H1 (cell line): ENCODE data around the gene TRIM44. TPM values are rescaled to one million over a fixed set of nuclear protein-coding genes. Genes with fewer than 3 reads are reported as not detected.

Experiments used
- CTCF ChIA-PET: fragments of 300-600 bp; sonication (Branson Sonifier 250); formaldehyde crosslinking; loops from one replicate; lab custom pipeline; 2021; ENCODE audit not compliant: partially characterized antibody; lab: Charles Lee
- POLR2A ChIA-PET: fragments of 300-600 bp; sonication (Branson Sonifier 250); formaldehyde crosslinking; loops from one replicate; lab custom pipeline; 2021; ENCODE audit warnings: inconsistent platforms; ENCODE audit not compliant: partially characterized antibody; lab: Charles Lee
- DNase-seq, 2 experiments: peaks; one replicate each; pipeline versions ENCODE4 v3.0.0 to v3.0.0-alpha.2; 2010 to 2022; ENCODE audit warnings: low spot score in 2 of 2, low read depth in 1 of 2, mixed read lengths in 1 of 2
- FAIRE-seq: peaks from 2 replicates; lab custom pipeline; 2011; peaks lifted over from hg19 to GRCh38; lab: Jason Lieb, UNC
- H2AFZ ChIP-seq: 2 replicates; pipeline ENCODE4 v1.8.1; 2012; ENCODE audit warnings: low read length, inconsistent platforms
- H2AK5ac ChIP-seq: 2 replicates; pipeline ENCODE4 v1.6.1; 2013; ENCODE audit warnings: low read depth, low read length
- H2BK120ac ChIP-seq: replicated peaks from 2 replicates; pipeline ENCODE3; 2013; ENCODE audit warnings: low read depth, low read length, inconsistent platforms
- H2BK12ac ChIP-seq: 2 replicates; pipeline ENCODE4 v1.6.1; 2013; ENCODE audit warnings: low read depth, low read length
- H2BK15ac ChIP-seq: 2 replicates; pipeline ENCODE4 v1.6.1; 2013; ENCODE audit warnings: low read length
- H2BK20ac ChIP-seq: 2 replicates; pipeline ENCODE4 v1.6.1; 2013; ENCODE audit warnings: low read length
- H2BK5ac ChIP-seq: 2 replicates; pipeline ENCODE4 v1.6.1; 2013; ENCODE audit warnings: low read depth, low read length
- H3K14ac ChIP-seq: 2 replicates; pipeline ENCODE4 v1.6.1; 2013; ENCODE audit warnings: inconsistent platforms; ENCODE audit not compliant: insufficient read length
- H3K18ac ChIP-seq: 2 replicates; pipeline ENCODE4 v1.6.1; 2013; ENCODE audit warnings: low read length; ENCODE audit errors: extremely low read depth
- H3K23ac ChIP-seq: 2 replicates; pipeline ENCODE4 v1.6.1; 2013; ENCODE audit warnings: inconsistent platforms; ENCODE audit not compliant: insufficient read length
- H3K23me2 ChIP-seq: 2 replicates; pipeline ENCODE4 v1.6.1; 2013; ENCODE audit warnings: low read depth, low read length
- H3K27ac ChIP-seq: 2 replicates; pipeline ENCODE4 v1.6.1; 2011; ENCODE audit warnings: low read depth, low read length, inconsistent platforms
- H3K27me3 ChIP-seq, 4 experiments: replicated peaks in 1 of 4; 1 replicate in 1 of 4; 2 replicates in 3 of 4; pipeline versions ENCODE4 v1.6.1 to v1.8.1; 2011 to 2013; ENCODE audit warnings: low read length in 3 of 4, mild to moderate bottlenecking in 3 of 4, inconsistent platforms in 2 of 4, mixed read lengths in 2 of 4, moderate library complexity in 1 of 4; ENCODE audit not compliant: control insufficient read depth in 3 of 4, insufficient read depth in 3 of 4; ENCODE audit errors: extremely low read depth in 1 of 4
- H3K36me3 ChIP-seq, 4 experiments: 2 replicates each; pipeline versions ENCODE4 v1.6.1 to v1.8.1; 2011 to 2013; ENCODE audit warnings: mild to moderate bottlenecking in 4 of 4, low read length in 3 of 4, moderate library complexity in 2 of 4, control low read depth in 1 of 4, inconsistent platforms in 1 of 4; ENCODE audit not compliant: insufficient read depth in 4 of 4, control insufficient read depth in 2 of 4
- H3K4ac ChIP-seq: replicated peaks from 2 replicates; pipeline ENCODE3; 2013; ENCODE audit warnings: low read length, low read depth, mixed read lengths, inconsistent platforms; ENCODE audit not compliant: insufficient read length
- H3K4me1 ChIP-seq, 4 experiments: replicated peaks in 1 of 4; 1 replicate in 1 of 4; 2 replicates in 3 of 4; pipeline versions ENCODE4 v1.6.1 to v1.8.1; 2011 to 2013; ENCODE audit warnings: low read length in 3 of 4, inconsistent platforms in 2 of 4, mixed read lengths in 1 of 4; ENCODE audit not compliant: insufficient read depth in 4 of 4, control insufficient read depth in 3 of 4
- H3K4me2 ChIP-seq, 2 experiments: 2 replicates each; pipeline versions ENCODE4 v1.6.1 to v1.8.1; 2011 to 2013; ENCODE audit warnings: low read depth in 2 of 2, low read length in 2 of 2, control low read depth in 1 of 2, inconsistent platforms in 1 of 2, mild to moderate bottlenecking in 1 of 2; ENCODE audit not compliant: insufficient read depth in 1 of 2
- H3K4me3 ChIP-seq, 4 experiments: fragments of 200-600, 300-600 bp in 1 of 4; sonication (generic), shearing (Covaris generic), sonication (Bioruptor Twin) in 1 of 4; 2 replicates each; pipeline versions ENCODE4 v1.5.1 to v1.8.1; 2011 to 2016; ENCODE audit warnings: low read length in 4 of 4, low read depth in 3 of 4, control low read depth in 2 of 4, inconsistent platforms in 2 of 4, mild to moderate bottlenecking in 2 of 4, mixed read lengths in 1 of 4, moderate library complexity in 1 of 4; ENCODE audit not compliant: insufficient read depth in 2 of 4; ENCODE audit errors: extremely low read depth in 1 of 4
- H3K56ac ChIP-seq: replicated peaks from 2 replicates; pipeline ENCODE3; 2013; ENCODE audit warnings: low read depth, mild to moderate bottlenecking, mixed read lengths, low read length, inconsistent platforms; ENCODE audit not compliant: insufficient read length
- H3K79me1 ChIP-seq: 2 replicates; pipeline ENCODE4 v1.6.1; 2013; ENCODE audit warnings: low read depth, low read length, control low read depth
- H3K79me2 ChIP-seq, 2 experiments: 2 replicates each; pipeline versions ENCODE4 v1.6.1 to v1.8.1; 2012 to 2013; ENCODE audit warnings: low read length in 2 of 2, mild to moderate bottlenecking in 2 of 2, inconsistent platforms in 1 of 2; ENCODE audit not compliant: insufficient read depth in 2 of 2, control insufficient read depth in 1 of 2
- H3K9ac ChIP-seq, 4 experiments: replicated peaks in 1 of 4; 1 replicate in 1 of 4; 2 replicates in 3 of 4; pipeline versions ENCODE4 v1.6.1 to v1.8.1; 2011 to 2013; ENCODE audit warnings: low read depth in 3 of 4, low read length in 3 of 4, control low read depth in 2 of 4, mild to moderate bottlenecking in 2 of 4, moderate library complexity in 2 of 4, inconsistent platforms in 1 of 4; ENCODE audit errors: extremely low read depth in 1 of 4
- H3K9me3 ChIP-seq, 2 experiments: 2 replicates each; pipeline versions ENCODE4 v1.6.1 to v1.8.1; 2012 to 2013; ENCODE audit warnings: mild to moderate bottlenecking in 2 of 2, moderate library complexity in 2 of 2, control low read depth in 1 of 2, inconsistent platforms in 1 of 2, low read depth in 1 of 2, low read length in 1 of 2, mixed read lengths in 1 of 2; ENCODE audit not compliant: insufficient read depth in 2 of 2
- H4K20me1 ChIP-seq, 2 experiments: replicated peaks in 1 of 2; 2 replicates each; pipeline versions ENCODE3 to v1.8.1; 2011 to 2013; ENCODE audit warnings: inconsistent platforms in 2 of 2, low read length in 2 of 2, mild to moderate bottlenecking in 1 of 2; ENCODE audit not compliant: insufficient read depth in 2 of 2, control insufficient read depth in 1 of 2
- H4K5ac ChIP-seq: 2 replicates; pipeline ENCODE4 v1.6.1; 2013; ENCODE audit warnings: low read length, low read depth, mixed read lengths, inconsistent platforms; ENCODE audit not compliant: insufficient read length
- H4K8ac ChIP-seq: 2 replicates; pipeline ENCODE4 v1.8.0; 2013; ENCODE audit warnings: mild to moderate bottlenecking, moderate library complexity, low read length, inconsistent platforms; ENCODE audit not compliant: insufficient read depth; ENCODE audit errors: extremely low read depth
- H4K91ac ChIP-seq: replicated peaks from 2 replicates; pipeline ENCODE3; 2013; ENCODE audit warnings: low read length, mixed read lengths, inconsistent platforms; ENCODE audit not compliant: insufficient read length
- WGBS, 2 experiments: shearing (Covaris generic) in 1 of 2; methylation state at CpG; one replicate each; pipeline versions ENCODE4 v1.1.6 to v1.1.7; 2013 to 2015; ENCODE audit warnings: low lambda C conversion rate in 2 of 2, mixed read lengths in 2 of 2, inconsistent platforms in 1 of 2, low coverage in 1 of 2, missing lambda C conversion rate in 1 of 2; ENCODE audit not compliant: insufficient replicate concordance in 2 of 2, insufficient coverage in 1 of 2, insufficient read length in 1 of 2; ENCODE audit errors: extremely low coverage in 1 of 2, missing lambda C conversion rate in 1 of 2; 5-methylcytosine and 5-hydroxymethylcytosine counted together
- polyA plus RNA-seq, 7 experiments: library from polyadenylated mRNA; depleted of rRNA in 3 of 7; stranded (reverse) in 5 of 7; unstranded in 2 of 7; fragments of >200 nt in 5 of 7; fragments of 200-250 nt in 2 of 7; gene quantifications; 1 replicate in 5 of 7; 2 replicates in 1 of 7; 4 replicates in 1 of 7; pipeline versions ENCODE4 v1.2.1 to v1.2.3, GENCODE V29; 2011 to 2013; ENCODE audit warnings: missing spikeins in 2 of 7, mixed read lengths in 2 of 7
- total RNA-seq: library from RNA; stranded (reverse); fragmentation: NEBNext Ultra II Directional; extraction: Animal tissue kit (Norgen Biotek cat#: 25700); gene quantifications from 2 replicates; pipeline ENCODE4 v1.2.1, GENCODE V29; 2021

TRIM44 gene
- total and polyA plus RNA-seq, 2 of the 8 experiments (the other 6 are each of a cell fraction or from before 2014, with no cell fraction given) = 13.9 to 34.4 TPM

DNA sequence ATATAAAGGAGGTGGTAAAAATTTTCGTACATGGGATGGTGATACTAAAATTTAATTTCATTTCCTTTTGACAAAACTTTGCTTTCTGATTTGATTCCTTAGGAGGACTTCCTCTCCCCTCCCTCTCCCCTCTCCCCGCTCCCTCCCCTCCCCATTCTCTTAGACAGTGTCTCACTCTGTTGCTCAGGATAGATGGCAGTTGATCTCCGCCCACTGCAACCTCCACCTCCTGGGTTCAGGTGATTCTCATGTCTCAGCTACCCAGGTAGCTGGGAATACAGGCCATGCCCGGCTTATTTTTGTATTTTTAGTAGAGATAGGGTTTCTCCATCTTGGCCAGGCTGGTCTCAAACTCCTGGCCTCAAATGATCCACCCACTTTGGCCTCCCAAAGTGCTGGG lies 15.9 kb downstream of the TRIM44 start:
- Histone ChIP-seq H3K79me2 (peaks cover 0 to 27% of the 10 kb centered on the region in 2 experiments; a peak in 2 of 4 replicates), H2BK5ac (no peak overlapping the region), H3K4me1 (peaks cover 0 to 4% (median 0%) of the 10 kb centered on the region in 4 experiments; a peak in 1 of 7 replicates), H3K4me2 (no peak overlapping the region), H3K27ac (no peak overlapping the region), H4K91ac (no peak overlapping the region), H4K8ac (no peak overlapping the region), H4K5ac (no peak overlapping the region), H2BK12ac (no peak overlapping the region), H3K4ac (no peak overlapping the region), H2AFZ (no peak overlapping the region), H3K9me3 (no peaks in the 10 kb centered on the region), H3K36me3 (no peaks in the 10 kb centered on the region), H3K79me1 (0 out of 2 replicates have a peak, but pooled peaks cover 2% of the 10 kb centered on the region), H2BK120ac (no peak overlapping the region), H2BK15ac (no peak overlapping the region), H3K9ac (no peak overlapping the region), H4K20me1 (peaks cover 0 to 4% of the 10 kb centered on the region in 2 experiments), H3K18ac (no peak overlapping the region), H3K56ac (no peak overlapping the region), H3K14ac (no peak overlapping the region), H2BK20ac (no peak overlapping the region), H3K23ac (no peak overlapping the region), H3K23me2 (no peaks in the 10 kb centered on the region), H2AK5ac (no peak overlapping the region), H3K27me3 (peaks cover 0 to 1% (median 0%) of the 10 kb centered on the region in 4 experiments; a peak in 1 of 7 replicates), H3K4me3 (no peak overlapping the region)
- POLR2A ChIA-PET = no interaction called here
- FAIRE-seq = no peak
- CTCF ChIA-PET = interaction anchor here (1.3 kb wide), 1 partner anchor 10 kb away, joined by 3 read pairs; no protein-coding TSS in a partner anchor
- no peak for DNase-seq
- WGBS, 2 experiments = 70 to 100% methylated on average over 1 to 4 of the region's 4 CpGs
